ENCODE results near the gene SEMA5A. TPM values are rescaled to one million over a fixed set of nuclear protein-coding genes. Genes with fewer than 3 reads are reported as not detected.

Gene SEMA5A
- total and polyA plus RNA-seq, 2 of the 13 experiments (the other 11 are each of a cell fraction or from before 2014, with no cell fraction given) = 0.01 TPM; not detected in 1

DNA sequence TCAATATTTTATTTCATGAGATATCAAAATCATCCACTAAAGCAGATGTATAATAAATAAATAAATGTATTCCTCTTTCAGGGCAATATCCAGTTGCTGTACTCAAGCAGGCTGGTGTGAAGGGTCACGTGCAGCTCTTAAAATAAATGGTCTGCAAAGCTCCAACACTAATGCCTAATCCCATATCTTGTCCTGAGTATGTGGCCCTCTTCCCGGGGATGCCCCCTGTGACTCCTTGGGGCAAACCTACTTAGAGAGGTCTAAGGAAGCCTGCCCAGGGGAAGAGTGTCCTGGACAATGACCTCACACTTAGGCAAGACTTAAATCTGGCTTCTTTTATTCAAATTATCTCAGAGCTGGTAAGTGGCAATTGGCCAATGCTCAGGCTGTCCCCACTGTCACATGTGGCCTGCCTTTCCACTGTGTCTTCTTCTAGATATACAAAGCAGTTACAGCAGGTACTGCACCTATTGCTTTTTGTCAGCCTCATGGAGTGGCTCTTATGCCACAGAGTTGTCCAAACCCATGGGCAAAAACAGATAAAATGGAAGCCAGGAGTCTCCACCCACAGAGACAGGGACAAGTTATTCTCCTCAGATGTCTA, 55.3 kb downstream of the SEMA5A start:
- Histone ChIP-seq H3K4me2 (ENCODE audit: low read depth, low read length) (no peak overlapping the region), H3K4me1 (ENCODE audit: insufficient read depth, low read length) (no peaks in the 10 kb centered on the region), H2AFZ (ENCODE audit: low read length) (no peak overlapping the region), H4K20me1 (ENCODE audit: insufficient read depth, low read length) (no peaks in the 10 kb centered on the region), H3K79me2 (ENCODE audit: insufficient read depth, low read length) (no peaks in the 10 kb centered on the region), H3K4me3 (replicated peaks in 1 of 3; ENCODE audit: insufficient read depth in 1 of 3, low read depth in 2 of 3, low read length in 3 of 3) (no peak overlapping the region), H3K36me3 (replicated peaks in 1 of 2; ENCODE audit: control insufficient read depth in 1 of 2, insufficient read depth in 2 of 2, low read length in 2 of 2) (no peaks in the 10 kb centered on the region), H3K27me3 (ENCODE audit: control insufficient read depth in 1 of 2, insufficient read depth in 2 of 2, low read length in 2 of 2) (no peaks in the 10 kb centered on the region), H3K9ac (ENCODE audit: insufficient read depth, low read depth, low read length) (no peak overlapping the region), H3K9me3 (ENCODE audit: low read length) (no peaks in the 10 kb centered on the region), H3K27ac (ENCODE audit: extremely low read length, insufficient read depth, low read length) (no peak overlapping the region)
- ATAC-seq = no peak
- BruUV-seq (replicated peaks) = no TSS peak
- no peak for DNase-seq (ENCODE audit: low spot score)
- CTCF ChIA-PET (ENCODE audit: low intra/inter-chr PET ratio, low total read pairs) = no interaction called here
- intact Hi-C loops (cut with micrococcal nuclease; ENCODE audit: unreplicated experiment) = no loop called here
- in situ Hi-C loops (cut with HindIII; ENCODE audit: extremely low pct_ligation_motif_present, low pct_unique_long_range_greater_than_20kb) = no loop called here
- POLR2A ChIA-PET = no interaction called here
- FAIRE-seq = no peak
- 0% methylated on average over 2 of the region's 2 CpGs for WGBS (ENCODE audit: low lambda C conversion rate)
- TF ChIP-seq, protein P1, sequence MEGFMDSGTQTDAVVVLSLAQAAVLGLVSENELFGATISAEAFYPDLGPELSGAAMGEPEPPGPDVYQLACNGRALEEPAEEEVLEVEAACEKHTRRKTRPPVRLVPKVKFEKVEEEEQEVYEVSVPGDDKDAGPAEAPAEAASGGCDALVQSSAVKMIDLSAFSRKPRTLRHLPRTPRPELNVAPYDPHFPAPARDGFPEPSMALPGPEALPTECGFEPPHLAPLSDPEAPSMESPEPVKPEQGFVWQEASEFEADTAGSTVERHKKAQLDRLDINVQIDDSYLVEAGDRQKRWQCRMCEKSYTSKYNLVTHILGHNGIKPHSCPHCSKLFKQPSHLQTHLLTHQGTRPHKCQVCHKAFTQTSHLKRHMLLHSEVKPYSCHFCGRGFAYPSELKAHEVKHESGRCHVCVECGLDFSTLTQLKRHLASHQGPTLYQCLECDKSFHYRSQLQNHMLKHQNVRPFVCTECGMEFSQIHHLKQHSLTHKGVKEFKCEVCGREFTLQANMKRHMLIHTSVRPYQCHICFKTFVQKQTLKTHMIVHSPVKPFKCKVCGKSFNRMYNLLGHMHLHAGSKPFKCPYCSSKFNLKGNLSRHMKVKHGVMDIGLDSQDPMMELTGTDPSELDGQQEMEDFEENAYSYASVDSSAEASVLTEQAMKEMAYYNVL (CRISPR knock-in tag; IDR thresholded peaks at IDR 0.05; ENCODE audit: borderline replicate concordance) = no peak

DNA sequence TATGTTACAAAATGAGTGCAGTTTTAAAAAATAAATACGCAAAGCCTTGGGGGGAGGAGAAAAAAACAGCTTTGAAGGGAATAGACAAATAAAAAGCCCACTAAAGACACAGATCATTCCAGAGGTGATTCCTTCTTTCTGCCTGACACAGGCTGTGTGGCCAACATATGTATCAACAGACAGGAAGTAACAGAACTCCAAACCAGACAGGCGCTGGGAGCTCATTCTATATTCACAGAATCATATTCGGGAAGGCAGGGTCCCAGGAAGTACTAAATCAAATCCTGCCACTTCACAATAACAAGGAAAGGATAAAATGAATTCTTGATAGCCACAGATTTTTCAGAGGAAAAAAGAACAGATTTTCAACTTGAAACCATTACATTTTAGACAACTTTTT, 62.1 kb downstream of the SEMA5A start:
- ATAC-seq = no peak
- Histone ChIP-seq H3K4me3 (replicated peaks in 1 of 3; ENCODE audit: insufficient read depth in 1 of 3, low read depth in 2 of 3, low read length in 3 of 3) (no peak overlapping the region), H3K4me2 (ENCODE audit: low read depth, low read length) (no peak overlapping the region), H3K27me3 (ENCODE audit: control insufficient read depth in 1 of 2, insufficient read depth in 2 of 2, low read length in 2 of 2) (no peaks in the 10 kb centered on the region), H2AFZ (ENCODE audit: low read length) (no peak overlapping the region), H3K9me3 (ENCODE audit: low read length) (peaks cover 3% of the 10 kb centered on the region), H3K9ac (ENCODE audit: insufficient read depth, low read depth, low read length) (no peak overlapping the region), H3K36me3 (replicated peaks in 1 of 2; ENCODE audit: control insufficient read depth in 1 of 2, insufficient read depth in 2 of 2, low read length in 2 of 2) (no peaks in the 10 kb centered on the region), H3K79me2 (ENCODE audit: insufficient read depth, low read length) (no peaks in the 10 kb centered on the region), H4K20me1 (ENCODE audit: insufficient read depth, low read length) (no peaks in the 10 kb centered on the region), H3K27ac (ENCODE audit: extremely low read length, insufficient read depth, low read length) (no peak overlapping the region), H3K4me1 (ENCODE audit: insufficient read depth, low read length) (no peaks in the 10 kb centered on the region)
- ChIA-PET CTCF (ENCODE audit: low intra/inter-chr PET ratio, low total read pairs) (no interaction called here), POLR2A (no interaction called here)
- DNase-seq (ENCODE audit: low spot score) = no peak
- TF ChIP-seq, protein P2, sequence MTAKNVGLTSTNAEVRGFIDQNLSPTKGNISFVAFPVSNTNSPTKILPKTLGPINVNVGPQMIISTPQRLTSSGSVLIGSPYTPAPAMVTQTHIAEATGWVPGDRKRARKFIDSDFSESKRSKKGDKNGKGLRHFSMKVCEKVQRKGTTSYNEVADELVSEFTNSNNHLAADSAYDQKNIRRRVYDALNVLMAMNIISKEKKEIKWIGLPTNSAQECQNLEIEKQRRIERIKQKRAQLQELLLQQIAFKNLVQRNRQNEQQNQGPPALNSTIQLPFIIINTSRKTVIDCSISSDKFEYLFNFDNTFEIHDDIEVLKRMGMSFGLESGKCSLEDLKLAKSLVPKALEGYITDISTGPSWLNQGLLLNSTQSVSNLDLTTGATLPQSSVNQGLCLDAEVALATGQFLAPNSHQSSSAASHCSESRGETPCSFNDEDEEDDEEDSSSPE (CRISPR knock-in tag; IDR thresholded peaks at IDR 0.05) = no peak
- FAIRE-seq = no peak
- WGBS (ENCODE audit: low lambda C conversion rate) = 3% methylated on average over 3 of the region's 3 CpGs
- intact Hi-C loops (cut with micrococcal nuclease; ENCODE audit: unreplicated experiment) = no loop called here
- no TSS peak for BruUV-seq (replicated peaks)
- in situ Hi-C loops (cut with HindIII; ENCODE audit: extremely low pct_ligation_motif_present, low pct_unique_long_range_greater_than_20kb) = no loop called here
